ENCODE data around the gene LANCL2. TPM values are rescaled to one million over a fixed set of nuclear protein-coding genes. Genes with fewer than 3 reads are reported as not detected.

The LANCL2 gene
- total RNA-seq, 1 donor from 2014 or later, result 23.0 TPM

DNA sequence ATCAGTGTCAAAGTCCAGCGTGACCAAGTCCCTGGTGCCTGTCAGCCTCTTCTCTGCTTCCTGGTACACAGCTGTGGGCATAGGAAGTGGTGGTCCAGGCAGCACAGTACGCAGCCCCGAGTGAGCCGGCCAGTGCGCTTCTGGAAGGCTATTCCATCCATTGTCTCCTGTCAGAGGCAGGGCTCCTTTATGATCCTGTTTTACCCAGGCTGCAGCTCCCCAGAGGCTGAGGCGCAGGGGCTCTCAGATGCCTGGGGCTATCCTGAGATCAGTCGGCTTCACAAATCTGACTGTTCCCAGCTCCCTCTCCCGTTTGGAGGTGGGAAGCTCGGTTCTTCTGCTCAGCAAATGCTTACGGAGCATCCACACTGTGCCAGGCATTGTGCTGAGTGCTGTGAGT is 70.3 kb downstream of the LANCL2 start:
- Mint-ChIP-seq H3K4me1 (peaks cover 15% of the 10 kb centered on the region), H3K4me3 (no peak overlapping the region), H3K9me3 (no peaks in the 10 kb centered on the region), H3K27me3 (ENCODE audit: low read depth) (no peaks in the 10 kb centered on the region), H3K36me3 (ENCODE audit: low read depth) (no peaks in the 10 kb centered on the region), H3K27ac (ENCODE audit: unreplicated experiment) (no peak overlapping the region)
- DNase-seq (ENCODE audit: low read depth, low spot score), result no peak
- TF ChIP-seq CTCF (conservative IDR thresholded peaks at IDR 0.05), result no peak

DNA sequence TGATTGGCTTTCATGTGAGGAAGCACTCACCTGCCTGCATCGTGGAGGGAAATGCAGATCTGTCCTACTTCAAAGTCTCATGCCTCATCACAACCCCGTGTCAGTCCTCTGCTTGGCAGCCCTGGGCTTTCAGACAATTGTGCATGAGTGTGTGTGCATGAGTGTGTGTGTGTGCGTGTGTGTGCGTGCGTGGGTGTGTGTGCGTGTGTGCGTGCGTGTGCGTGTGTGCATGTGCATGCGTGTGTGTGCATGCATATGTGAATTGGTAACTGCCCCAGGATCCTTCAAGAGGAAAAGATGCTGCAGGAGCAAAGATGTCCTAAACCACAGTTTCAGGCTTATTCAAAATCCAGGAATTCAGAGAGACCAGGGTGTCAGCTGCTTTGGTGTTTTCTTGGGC is 71.3 kb downstream of the LANCL2 start:
- Mint-ChIP-seq H3K27me3 (ENCODE audit: low read depth) (no peaks in the 10 kb centered on the region), H3K27ac (ENCODE audit: unreplicated experiment) (no peak overlapping the region), H3K36me3 (ENCODE audit: low read depth) (no peaks in the 10 kb centered on the region), H3K9me3 (no peaks in the 10 kb centered on the region), H3K4me1 (peaks cover 15% of the 10 kb centered on the region), H3K4me3 (no peak overlapping the region)
- no peak for TF ChIP-seq CTCF (conservative IDR thresholded peaks at IDR 0.05)
- no peak for DNase-seq (ENCODE audit: low read depth, low spot score)

DNA sequence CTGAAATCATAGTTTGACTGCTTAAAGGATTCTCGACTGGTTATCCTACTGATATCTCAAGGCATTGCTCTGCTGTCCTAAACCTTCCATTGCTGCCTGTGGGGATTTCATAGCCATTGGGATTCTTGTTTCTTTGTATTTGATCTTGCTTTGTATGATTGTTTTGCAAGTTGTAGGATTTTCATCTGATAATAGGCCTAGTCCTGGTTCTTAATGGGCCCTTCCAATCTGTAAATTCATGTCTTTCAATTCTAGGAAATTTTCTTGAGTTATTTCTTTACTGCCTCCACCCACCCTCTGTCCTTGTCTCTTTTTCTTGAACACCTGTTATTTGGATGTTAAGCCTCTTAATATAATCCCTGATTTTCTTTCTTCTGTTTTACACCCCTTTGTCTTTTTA is 72.2 kb downstream of the LANCL2 start:
- H3K4me3 Mint-ChIP-seq, result no peak overlapping the region
- H3K9me3 Mint-ChIP-seq, result no peaks in the 10 kb centered on the region
- no peak for DNase-seq (ENCODE audit: low read depth, low spot score)
- no peak overlapping the region for H3K27ac Mint-ChIP-seq (ENCODE audit: unreplicated experiment)
- H3K27me3 Mint-ChIP-seq (ENCODE audit: low read depth), result no peaks in the 10 kb centered on the region
- no peak for TF ChIP-seq CTCF (conservative IDR thresholded peaks at IDR 0.05)
- peaks cover 15% of the 10 kb centered on the region for H3K4me1 Mint-ChIP-seq
- H3K36me3 Mint-ChIP-seq (ENCODE audit: low read depth), result no peaks in the 10 kb centered on the region

- H3K27me3 Mint-ChIP-seq (ENCODE audit: low read depth), result no peaks in the 10 kb centered on the region
- TF ChIP-seq CTCF (conservative IDR thresholded peaks at IDR 0.05), result no peak
These were observed 73.1 kb downstream of the LANCL2 start for GRCh38 chr7:55438085-55438756.

DNA sequence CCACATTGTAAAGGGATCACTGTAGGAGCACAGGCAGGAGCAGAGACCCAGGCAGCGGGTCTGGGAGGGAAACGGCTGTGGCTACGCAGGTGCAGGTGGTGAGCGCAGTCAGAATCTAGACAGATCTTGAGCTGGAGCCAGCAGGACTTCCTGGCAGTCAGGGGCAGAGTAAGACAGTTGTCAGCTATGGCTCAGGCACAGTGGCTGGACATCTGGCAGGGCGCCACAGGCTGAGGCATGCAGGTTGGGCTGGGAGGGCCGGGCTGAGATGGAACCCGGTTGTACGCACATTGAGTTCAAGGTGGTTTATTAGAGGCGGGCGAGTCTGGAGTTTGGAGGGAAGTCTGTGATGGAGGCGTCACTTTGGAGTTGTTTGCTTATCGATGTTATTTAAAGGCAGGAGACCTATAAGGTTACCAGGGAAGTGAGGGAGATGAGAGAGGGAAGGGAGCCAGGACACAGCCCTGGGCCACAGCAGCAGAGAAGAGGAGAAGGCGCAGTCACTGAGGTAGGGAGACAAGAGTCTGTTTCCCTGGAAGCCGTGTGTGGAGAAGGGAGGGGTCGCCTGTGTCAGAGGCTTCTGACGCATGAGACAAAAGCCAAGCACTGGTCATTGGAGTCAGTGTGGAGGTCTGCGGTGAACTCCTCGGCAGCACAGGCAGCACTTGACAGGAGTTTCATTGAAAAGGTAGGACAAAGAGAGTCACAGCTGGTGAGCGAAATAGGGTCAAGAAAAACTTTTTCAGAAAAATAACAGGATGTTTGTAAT is 73.8 kb downstream of the LANCL2 start:
- no peaks in the 10 kb centered on the region for H3K9me3 Mint-ChIP-seq
- H3K4me3 Mint-ChIP-seq, result no peak overlapping the region
- H3K27me3 Mint-ChIP-seq (ENCODE audit: low read depth), result no peaks in the 10 kb centered on the region
- DNase-seq (ENCODE audit: low read depth, low spot score), result no peak
- H3K4me1 Mint-ChIP-seq, result peaks cover 15% of the 10 kb centered on the region
- H3K27ac Mint-ChIP-seq (ENCODE audit: unreplicated experiment), result peak overlapping the region; percentile 6
- no peak for TF ChIP-seq CTCF (conservative IDR thresholded peaks at IDR 0.05)
- H3K36me3 Mint-ChIP-seq (ENCODE audit: low read depth), result no peaks in the 10 kb centered on the region

More at GRCh38 chr7:55438085-55438756, 73.1 kb downstream of the LANCL2 start:
- Mint-ChIP-seq H3K27ac (ENCODE audit: unreplicated experiment) (no peak overlapping the region), H3K9me3 (no peaks in the 10 kb centered on the region), H3K36me3 (ENCODE audit: low read depth) (no peaks in the 10 kb centered on the region), H3K4me3 (no peak overlapping the region), H3K4me1 (peaks cover 15% of the 10 kb centered on the region)
- no peak for DNase-seq (ENCODE audit: low read depth, low spot score)

All from neural crest cell (in vitro differentiated cells).